Loucy (cell line): ENCODE measurements around the gene OGFOD3.

ENCODE experiments used
- H2AFZ ChIP-seq: fragments of 200-600 bp; sonication (generic); 2 replicates; pipeline ENCODE4 v1.6.0; 2016; ENCODE audit warnings: antibody characterized with exemption, mild to moderate bottlenecking, low read length, moderate library complexity
- H3F3A ChIP-seq: fragments of 200-600 bp; 2 replicates; pipeline ENCODE4 v1.6.0; 2016; ENCODE audit warnings: antibody characterized with exemption, low read depth, mild to moderate bottlenecking
- H3K27me3 ChIP-seq: fragments of 200-600 bp; sonication (generic); 2 replicates; pipeline ENCODE4 v1.6.1; 2014; ENCODE audit warnings: low read length, mild to moderate bottlenecking; ENCODE audit not compliant: insufficient read depth, poor library complexity, severe bottlenecking
- H3K36me3 ChIP-seq: fragments of 200-600 bp; sonication (generic); 2 replicates; pipeline ENCODE4 v1.6.1; 2016; ENCODE audit warnings: low read length; ENCODE audit not compliant: insufficient read depth
- H3K4me1 ChIP-seq: fragments of 200-600 bp; sonication (generic); 2 replicates; pipeline ENCODE4 v1.5.1; 2014; ENCODE audit warnings: low read length, mild to moderate bottlenecking; ENCODE audit not compliant: insufficient read depth, poor library complexity, severe bottlenecking
- H3K4me2 ChIP-seq: fragments of 200-600 bp; sonication (generic); 2 replicates; pipeline ENCODE4 v1.6.0; 2014; ENCODE audit warnings: antibody characterized with exemption, low read length, low read depth, mild to moderate bottlenecking; ENCODE audit not compliant: poor library complexity, severe bottlenecking
- H3K4me3 ChIP-seq: fragments of 200-600 bp; sonication (generic); 2 replicates; pipeline ENCODE4 v1.5.1; 2014; ENCODE audit warnings: low read length, mild to moderate bottlenecking, mixed read lengths; ENCODE audit not compliant: poor library complexity, severe bottlenecking
- H3K79me2 ChIP-seq: fragments of 200-600 bp; sonication (generic); 2 replicates; pipeline ENCODE4 v1.6.1; 2014; ENCODE audit warnings: low read length; ENCODE audit not compliant: insufficient read depth
- H3K9ac ChIP-seq: fragments of 200-600 bp; sonication (generic); 2 replicates; pipeline ENCODE4 v1.6.0; 2014; ENCODE audit warnings: mild to moderate bottlenecking, low read depth, low read length, moderate library complexity; ENCODE audit not compliant: poor library complexity, severe bottlenecking
- H3K9me2 ChIP-seq: fragments of 200-600 bp; sonication (generic); replicated peaks from 2 replicates; pipeline ENCODE4 v1.6.1; 2016; ENCODE audit warnings: low read depth, low read length, mixed read lengths
- H3K9me3 ChIP-seq: fragments of 200-600 bp; sonication (generic); 2 replicates; pipeline ENCODE4 v1.6.1; 2014; ENCODE audit warnings: mild to moderate bottlenecking, antibody characterized with exemption, low read length, low read depth; ENCODE audit not compliant: insufficient read depth
- H4K20me1 ChIP-seq: fragments of 200-600 bp; sonication (generic); 2 replicates; pipeline ENCODE4 v1.6.0; 2014; ENCODE audit warnings: antibody characterized with exemption, low read length, mild to moderate bottlenecking; ENCODE audit not compliant: insufficient read depth, poor library complexity, severe bottlenecking
- CTCF ChIP-seq: fragments of 200-600 bp; sonication (generic); conservative IDR thresholded peaks from 2 replicates; pipeline ENCODE4 v1.5.1; 2014; ENCODE audit warnings: mild to moderate bottlenecking, antibody characterized with exemption, low read length
- EZH2phosphoT487 ChIP-seq: fragments of 200-600 bp; IDR thresholded peaks from 2 replicates; pipeline ENCODE4 v1.6.1; 2018; ENCODE audit warnings: antibody characterized with exemption, mild to moderate bottlenecking, moderate library complexity, borderline replicate concordance

Gene OGFOD3

GRCh38 chr17:82424001-82424862 is 5.8 kb upstream of the OGFOD3 start:
- H3K36me3 ChIP-seq, result no peaks in the 10 kb centered on the region
- TF ChIP-seq CTCF, result peak; percentile 96
- no peak for TF ChIP-seq EZH2phosphoT487
- no peaks in the 10 kb centered on the region for H3K9me2 ChIP-seq
- H3K4me2 ChIP-seq, result peak overlapping the region; percentile 44
- no peaks in the 10 kb centered on the region for H3K27me3 ChIP-seq
- H3K79me2 ChIP-seq, result peaks cover 25% of the 10 kb centered on the region
- H3K4me3 ChIP-seq, result no peak overlapping the region
- H3K4me1 ChIP-seq, result peaks cover 23% of the 10 kb centered on the region
- peak overlapping the region; percentile 51 for H3K9ac ChIP-seq
- no peaks in the 10 kb centered on the region for H4K20me1 ChIP-seq
- H2AFZ ChIP-seq, result no peak overlapping the region
- H3K9me3 ChIP-seq, result no peaks in the 10 kb centered on the region
- H3F3A ChIP-seq, result 0 out of 2 replicates have a peak, but pooled peaks cover 4% of the 10 kb centered on the region

DNA sequence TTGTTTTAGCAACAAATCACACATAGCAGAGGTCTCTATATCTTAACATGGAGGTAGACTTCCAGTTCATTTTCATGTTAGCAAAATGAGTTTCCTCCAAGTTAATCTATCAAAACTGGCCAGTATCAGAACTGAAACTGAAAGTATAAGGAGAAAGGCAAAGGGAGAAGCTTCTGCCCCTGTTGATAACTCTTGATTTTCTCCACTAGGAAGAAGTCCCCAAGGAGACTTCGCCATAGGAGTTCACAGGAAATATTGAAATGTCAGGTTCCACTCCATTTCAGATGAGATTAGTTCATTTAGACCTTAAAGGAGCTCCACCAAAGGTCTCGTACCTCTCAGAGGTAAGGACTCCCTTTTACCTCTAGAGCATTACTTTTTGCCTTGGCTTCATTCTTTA is 1.2 kb upstream of the OGFOD3 start:
- Histone ChIP-seq H3F3A (no peaks in the 10 kb centered on the region), H3K4me2 (peak overlapping the region; percentile 83), H3K4me3 (peak overlapping the region; percentile 99), H3K9me3 (no peaks in the 10 kb centered on the region), H2AFZ (no peak overlapping the region), H3K9me2 (no peaks in the 10 kb centered on the region), H3K36me3 (no peaks in the 10 kb centered on the region), H3K9ac (peak overlapping the region; percentile 84), H4K20me1 (peaks cover 22% of the 10 kb centered on the region), H3K27me3 (no peaks in the 10 kb centered on the region), H3K4me1 (peaks cover 14% of the 10 kb centered on the region), H3K79me2 (peaks cover 16% of the 10 kb centered on the region; the same call in 1 of the 2 replicates)
- TF ChIP-seq CTCF (no peak), EZH2phosphoT487 (no peak)

- H3K4me3 ChIP-seq, result no peak overlapping the region
- no peaks in the 10 kb centered on the region for H3F3A ChIP-seq
- peaks cover 22% of the 10 kb centered on the region for H4K20me1 ChIP-seq
- no peak overlapping the region for H2AFZ ChIP-seq
- H3K27me3 ChIP-seq, result no peaks in the 10 kb centered on the region
- H3K9me2 ChIP-seq, result no peaks in the 10 kb centered on the region
- no peaks in the 10 kb centered on the region for H3K36me3 ChIP-seq
- H3K9ac ChIP-seq, result no peak overlapping the region
- TF ChIP-seq EZH2phosphoT487 (no peak), CTCF (peak; percentile 38)
- H3K9me3 ChIP-seq, result no peaks in the 10 kb centered on the region
- H3K4me1 ChIP-seq, result peaks cover 17% of the 10 kb centered on the region
- peak overlapping the region; percentile 93 for H3K4me2 ChIP-seq
- peaks cover 27% of the 10 kb centered on the region; the same call in 1 of the 2 replicates for H3K79me2 ChIP-seq
Measured at GRCh38 chr17:82416771-82417170, 1.6 kb downstream of the OGFOD3 start.
